HCT116 (cell line): Measurements from ENCODE around the gene NAA35. TPM values are rescaled to one million over a fixed set of nuclear protein-coding genes. Genes with fewer than 3 reads are reported as not detected.

ENCODE experiments used
- ATAC-seq: fragments of 200-7000 bp; cut with Tn5 transposase; 2 replicates; pipeline ENCODE4 v1.9.1; 2020; ENCODE audit warnings: mild to moderate bottlenecking, moderate library complexity
- BruUV-seq: library from RNA; stranded (reverse); fragments of 400-500 nt; replicated peaks from 2 replicates; lab custom pipeline; 2021; lab: Mats Ljungman, UMichigan
- CTCF ChIA-PET: fragments of 300-600 bp; sonication (Branson Sonifier 250); formaldehyde crosslinking; loops from one replicate; lab custom pipeline; 2021; ENCODE audit warnings: antibody characterized with exemption; lab: Charles Lee
- POLR2A ChIA-PET: fragments of 300-600, 350-600 bp; sonication (Branson Sonifier 250); formaldehyde crosslinking; loops from one replicate; lab custom pipeline; 2021; ENCODE audit warnings: antibody characterized with exemption; lab: Charles Lee
- RAD21 ChIA-PET, 2 experiments: fragments of 300-600 bp; sonication (Branson Sonifier 250); formaldehyde crosslinking; loops; one replicate each; lab custom pipeline; 2023; ENCODE audit warnings: low total read pairs in 2 of 2; ENCODE audit not compliant: uncharacterized antibody in 2 of 2, unreplicated experiment in 2 of 2, low non-redundant PET in 1 of 2; lab: Charles Lee
- DNase-seq: peaks from one replicate; pipeline ENCODE4 v3.0.0-alpha.2; 2010; ENCODE audit warnings: low read depth, low spot score
- H2AFZ ChIP-seq: fragments of 200-600 bp; shearing (Covaris generic), sonication (generic); 2 replicates; pipeline ENCODE4 v1.6.1; 2017; ENCODE audit warnings: low read depth, mixed run types, mixed read lengths, antibody characterized with exemption, low read length; ENCODE audit not compliant: poor library complexity, severe bottlenecking
- H3K27ac ChIP-seq: 2 replicates; pipeline ENCODE4 v1.5.1; 2012; ENCODE audit warnings: low read depth, low read length
- H3K27me3 ChIP-seq: fragments of 200-600 bp; sonication (generic); 2 replicates; pipeline ENCODE4 v1.6.1; 2016; ENCODE audit warnings: mixed run types, low read length, mixed read lengths; ENCODE audit not compliant: insufficient read depth
- H3K36me3 ChIP-seq, 2 experiments: fragments of 200-500 bp in 1 of 2; fragments of 200-600 bp in 1 of 2; sonication (Bioruptor generic) in 1 of 2; sonication (generic) in 1 of 2; 2 replicates each; pipeline versions ENCODE4 v1.5.1 to v1.6.1; 2014 to 2016; ENCODE audit warnings: low read length in 2 of 2, inconsistent platforms in 1 of 2, mixed read lengths in 1 of 2, mixed run types in 1 of 2; ENCODE audit not compliant: insufficient read depth in 2 of 2, control insufficient read depth in 1 of 2
- H3K4me1 ChIP-seq, 2 experiments: fragments of 200-600 bp in 1 of 2; sonication (generic) in 1 of 2; 2 replicates each; pipeline versions ENCODE4 v1.5.1 to v1.6.1; 2012 to 2017; ENCODE audit warnings: low read length in 2 of 2, inconsistent platforms in 1 of 2, mild to moderate bottlenecking in 1 of 2, mixed read lengths in 1 of 2, mixed run types in 1 of 2, moderate library complexity in 1 of 2; ENCODE audit not compliant: insufficient read depth in 2 of 2, control insufficient read depth in 1 of 2
- H3K4me2 ChIP-seq: fragments of 200-600 bp; sonication (generic); 2 replicates; pipeline ENCODE4 v1.6.1; 2017; ENCODE audit warnings: mixed run types, low read length, mixed read lengths
- H3K4me3 ChIP-seq, 2 experiments: fragments of 200-600 bp in 1 of 2; sonication (generic) in 1 of 2; replicated peaks in 1 of 2; 2 replicates each; pipeline ENCODE4 v1.5.1; 2011 to 2016; ENCODE audit warnings: low read length in 2 of 2, control low read depth in 1 of 2, low read depth in 1 of 2, mild to moderate bottlenecking in 1 of 2, mixed read lengths in 1 of 2, mixed run types in 1 of 2
- H3K79me2 ChIP-seq: fragments of 200-600 bp; sonication (generic); 2 replicates; pipeline ENCODE4 v1.6.1; 2017; ENCODE audit warnings: mild to moderate bottlenecking, mixed run types, low read length, moderate library complexity, mixed read lengths; ENCODE audit not compliant: insufficient read depth
- H3K9ac ChIP-seq: fragments of 200-600 bp; sonication (generic); 2 replicates; pipeline ENCODE4 v1.6.1; 2016; ENCODE audit warnings: low read length, mixed read lengths
- H3K9me2 ChIP-seq: fragments of 200-600 bp; sonication (generic), shearing (Covaris generic); 2 replicates; pipeline ENCODE4 v1.6.1; 2017; ENCODE audit warnings: mixed run types, mild to moderate bottlenecking, moderate library complexity; ENCODE audit not compliant: insufficient read depth
- H3K9me3 ChIP-seq, 2 experiments: fragments of 200-500 bp in 1 of 2; fragments of 200-600 bp in 1 of 2; sonication (Bioruptor generic) in 1 of 2; sonication (generic) in 1 of 2; 2 replicates each; pipeline ENCODE4 v1.6.1; 2014 to 2017; ENCODE audit warnings: low read length in 2 of 2, mixed read lengths in 2 of 2, inconsistent platforms in 1 of 2, low read depth in 1 of 2, mild to moderate bottlenecking in 1 of 2, mixed run types in 1 of 2, moderate library complexity in 1 of 2; ENCODE audit not compliant: control insufficient read depth in 1 of 2, insufficient read depth in 1 of 2
- H4K20me1 ChIP-seq: fragments of 200-600 bp; sonication (generic), shearing (Covaris generic); 2 replicates; pipeline ENCODE4 v1.6.1; 2017; ENCODE audit warnings: mixed run types, mild to moderate bottlenecking, moderate library complexity; ENCODE audit not compliant: insufficient read depth
- CBX3 ChIP-seq: IDR thresholded peaks from 2 replicates; pipeline ENCODE4 v1.6.1; 2012; ENCODE audit warnings: low read depth
- CTCF ChIP-seq, 3 experiments: fragments of 200-600 bp in 1 of 3; sonication (generic) in 1 of 3; IDR thresholded peaks in 2 of 3; conservative IDR thresholded peaks in 1 of 3; 2 replicates each; pipeline ENCODE4 v1.5.1; 2012 to 2017; ENCODE audit warnings: low read depth in 2 of 3, low read length in 2 of 3, antibody characterized with exemption in 1 of 3, borderline replicate concordance in 1 of 3, control low read depth in 1 of 3, mild to moderate bottlenecking in 1 of 3, mixed read lengths in 1 of 3, mixed run types in 1 of 3, moderate library complexity in 1 of 3; ENCODE audit not compliant: insufficient read depth in 1 of 3
- ELF1 ChIP-seq: IDR thresholded peaks from 2 replicates; pipeline ENCODE4 v1.6.1; 2012; ENCODE audit warnings: low read depth, borderline replicate concordance
- EZH2phosphoT487 ChIP-seq: fragments of 200-600 bp; IDR thresholded peaks from 2 replicates; pipeline ENCODE4 v1.6.1; 2018; ENCODE audit warnings: antibody characterized with exemption, borderline replicate concordance
- JUND ChIP-seq: IDR thresholded peaks from 2 replicates; pipeline ENCODE4 v1.6.1; 2012
- REST ChIP-seq: IDR thresholded peaks from 2 replicates; pipeline ENCODE4 v1.6.1; 2012; ENCODE audit warnings: low read depth
- YY1 ChIP-seq: IDR thresholded peaks from 2 replicates; pipeline ENCODE4 v1.6.1; 2011; ENCODE audit warnings: low read length, low read depth, moderate library complexity, mild to moderate bottlenecking; ENCODE audit not compliant: insufficient replicate concordance; ENCODE audit errors: extremely low read depth
- ZFX ChIP-seq: fragments of 450-650 bp; IDR thresholded peaks from 2 replicates; pipeline ENCODE4 v1.6.1; 2017
- ZNF274 ChIP-seq: fragments of 200-500 bp; sonication (Bioruptor generic); IDR thresholded peaks from 2 replicates; pipeline ENCODE4 v1.6.1; 2014; ENCODE audit warnings: mild to moderate bottlenecking, low read depth, low read length, inconsistent platforms
- intact Hi-C: fragments of 100-400 bp; cut with micrococcal nuclease; formaldehyde crosslinking; loops from 2 replicates; pipeline ENCODE4 v1.10.0; 2022
- total RNA-seq: library from RNA; stranded (reverse); gene quantifications from one replicate; pipeline ENCODE4 v1.2.1, GENCODE V29; 2021; ENCODE audit not compliant: unreplicated experiment
- TF ChIP-seq, protein P1 (sequence below): IDR thresholded peaks from 2 replicates; pipeline ENCODE4 v1.6.1; 2011; ENCODE audit warnings: mild to moderate bottlenecking, low read length, moderate library complexity; ENCODE audit not compliant: insufficient replicate concordance; ENCODE audit errors: extremely low read depth

NAA35 gene
- total RNA-seq, 1 experiment from 2014 or later: 37.0 TPM

- Histone ChIP-seq H3K79me2 (no peaks in the 10 kb centered on the region; the same call in 1 of the 2 replicates), H4K20me1 (no peaks in the 10 kb centered on the region), H3K9me3 (no peaks in the 10 kb centered on the region), H3K27me3 (no peaks in the 10 kb centered on the region), H3K9ac (no peak overlapping the region), H3K4me1 (no peaks in the 10 kb centered on the region), H3K36me3 (peaks cover 11 to 37% of the 10 kb centered on the region in 2 experiments; a peak in 2 of 4 replicates), H2AFZ (no peak overlapping the region), H3K4me3 (no peak overlapping the region), H3K27ac (no peak overlapping the region), H3K9me2 (no peaks in the 10 kb centered on the region), H3K4me2 (no peak overlapping the region)
- POLR2A ChIA-PET: no interaction called here
- RAD21 ChIA-PET: no interaction called here
- BruUV-seq: no TSS peak
- TF ChIP-seq ELF1 (no peak), JUND (no peak), REST (no peak)
- DNase-seq (no peak), ATAC-seq (no peak)
- intact Hi-C loops: no loop called here
- CTCF ChIA-PET: no interaction called here
These were observed 30.8 kb downstream of the NAA35 start for GRCh38 chr9:85971731-85972130.

DNA sequence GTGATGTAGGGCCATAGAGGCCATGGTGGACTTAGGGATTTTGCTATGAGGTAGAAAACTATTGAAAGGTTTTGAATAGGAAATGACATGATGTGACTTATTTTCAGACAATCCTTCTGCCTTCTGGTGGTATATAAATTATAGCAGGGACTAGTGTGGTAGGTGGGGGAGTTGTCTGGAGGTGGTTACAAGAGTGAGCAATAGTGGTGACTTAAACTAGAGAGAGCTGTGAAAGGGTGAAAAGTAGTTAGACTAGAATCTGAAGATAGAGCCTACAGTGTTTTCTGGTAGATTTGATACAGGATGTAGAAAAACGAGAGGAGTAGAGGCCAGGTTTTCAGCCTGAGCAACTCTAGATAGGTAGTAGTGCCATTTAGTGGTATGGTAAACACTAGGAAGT, 32.3 kb downstream of the NAA35 start:
- no TSS peak for BruUV-seq
- H3K27me3 ChIP-seq: no peaks in the 10 kb centered on the region
- ChIA-PET RAD21 (no interaction called here), POLR2A (no interaction called here), CTCF (no interaction called here)
- H3K79me2 ChIP-seq: no peaks in the 10 kb centered on the region; the same call in 1 of the 2 replicates
- no peaks in the 10 kb centered on the region for H3K4me1 ChIP-seq
- ATAC-seq (no peak), DNase-seq (no peak)
- no peaks in the 10 kb centered on the region for H3K9me3 ChIP-seq
- H4K20me1 ChIP-seq: no peaks in the 10 kb centered on the region
- no peak overlapping the region for H3K9ac ChIP-seq
- peaks cover 15 to 45% of the 10 kb centered on the region in 2 experiments; a peak in 3 of 4 replicates for H3K36me3 ChIP-seq
- H3K4me3 ChIP-seq: no peak overlapping the region
- H3K9me2 ChIP-seq: no peaks in the 10 kb centered on the region
- no peak overlapping the region for H3K4me2 ChIP-seq
- no peak overlapping the region for H3K27ac ChIP-seq
- intact Hi-C loops: no loop called here
- no peak overlapping the region for H2AFZ ChIP-seq
- TF ChIP-seq EZH2phosphoT487 (no peak), CBX3 (no peak), ZFX (no peak), YY1 (no peak), CTCF (IDR thresholded peaks at IDR 0.05 in 2 of 3, conservative IDR thresholded peaks at IDR 0.05 in 1 of 3; ENCODE audit: borderline replicate concordance in 1 of 3, insufficient read depth in 1 of 3, low read depth in 2 of 3, low read length in 2 of 3) (no peak), ZNF274 (no peak)
- TF ChIP-seq, protein P1, sequence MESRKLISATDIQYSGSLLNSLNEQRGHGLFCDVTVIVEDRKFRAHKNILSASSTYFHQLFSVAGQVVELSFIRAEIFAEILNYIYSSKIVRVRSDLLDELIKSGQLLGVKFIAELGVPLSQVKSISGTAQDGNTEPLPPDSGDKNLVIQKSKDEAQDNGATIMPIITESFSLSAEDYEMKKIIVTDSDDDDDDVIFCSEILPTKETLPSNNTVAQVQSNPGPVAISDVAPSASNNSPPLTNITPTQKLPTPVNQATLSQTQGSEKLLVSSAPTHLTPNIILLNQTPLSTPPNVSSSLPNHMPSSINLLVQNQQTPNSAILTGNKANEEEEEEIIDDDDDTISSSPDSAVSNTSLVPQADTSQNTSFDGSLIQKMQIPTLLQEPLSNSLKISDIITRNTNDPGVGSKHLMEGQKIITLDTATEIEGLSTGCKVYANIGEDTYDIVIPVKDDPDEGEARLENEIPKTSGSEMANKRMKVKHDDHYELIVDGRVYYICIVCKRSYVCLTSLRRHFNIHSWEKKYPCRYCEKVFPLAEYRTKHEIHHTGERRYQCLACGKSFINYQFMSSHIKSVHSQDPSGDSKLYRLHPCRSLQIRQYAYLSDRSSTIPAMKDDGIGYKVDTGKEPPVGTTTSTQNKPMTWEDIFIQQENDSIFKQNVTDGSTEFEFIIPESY: no peak
